ENCODE data around the gene COL15A1.

The COL15A1 gene

GRCh38 chr9:98994172-98995058 is 50.7 kb downstream of the COL15A1 start:
- no peak for DNase-seq (ENCODE audit: extremely low read depth, low read depth)
- TF ChIP-seq CTCF (IDR thresholded peaks at IDR 0.05; ENCODE audit: low read depth, low read length): no peak

GRCh38 chr9:98995059-98995671 is 51.5 kb downstream of the COL15A1 start:
- no peak for TF ChIP-seq CTCF (IDR thresholded peaks at IDR 0.05; ENCODE audit: low read depth, low read length)
- peak; percentile 28 for DNase-seq (ENCODE audit: extremely low read depth, low read depth)

- no peak for TF ChIP-seq CTCF (IDR thresholded peaks at IDR 0.05; ENCODE audit: low read depth, low read length)
- DNase-seq (ENCODE audit: extremely low read depth, low read depth): no peak
Observed at GRCh38 chr9:98995971-98996504, 52.3 kb downstream of the COL15A1 start.

- no peak for TF ChIP-seq CTCF (IDR thresholded peaks at IDR 0.05; ENCODE audit: low read depth, low read length)
Observed at GRCh38 chr9:98997604-98998003, 53.9 kb downstream of the COL15A1 start.

GRCh38 chr9:98998441-98999151 is 54.9 kb downstream of the COL15A1 start:
- DNase-seq (ENCODE audit: extremely low read depth, low read depth): peak; percentile 44
- TF ChIP-seq CTCF (IDR thresholded peaks at IDR 0.05; ENCODE audit: low read depth, low read length): peak; percentile 91

More at GRCh38 chr9:98997604-98998003, 53.9 kb downstream of the COL15A1 start:
- no peak for DNase-seq (ENCODE audit: extremely low read depth, low read depth)

GRCh38 chr9:98999152-98999525 is 55.4 kb downstream of the COL15A1 start:
- DNase-seq (ENCODE audit: extremely low read depth, low read depth): no peak
- no peak for TF ChIP-seq CTCF (IDR thresholded peaks at IDR 0.05; ENCODE audit: low read depth, low read length)
